GM23338 (cell line): Measurements from ENCODE around the gene MAMDC2.

Experiments
- CREB1 ChIP-seq: fragments of 250-450 bp; sonication (Bioruptor Pico); IDR thresholded peaks from 2 replicates; pipeline ENCODE4 v1.5.0; 2020; ENCODE audit warnings: low read depth, mild to moderate bottlenecking, moderate library complexity
- CTCF ChIP-seq, 2 experiments: fragments of 200-600 bp in 1 of 2; sonication (generic) in 1 of 2; conservative IDR thresholded peaks; 2 replicates each; pipeline versions ENCODE4 v1.5.1 to v1.6.1; 2016 to 2017; ENCODE audit warnings: antibody characterized with exemption in 2 of 2, low read depth in 2 of 2, mild to moderate bottlenecking in 2 of 2, moderate library complexity in 1 of 2
- ETS1 ChIP-seq: IDR thresholded peaks from 2 replicates; pipeline ENCODE4 v1.6.1; 2016; ENCODE audit warnings: antibody characterized with exemption
- EZH2 ChIP-seq: fragments of 200-600 bp; sonication (generic); IDR thresholded peaks from one replicate; pipeline ENCODE4 v1.8.0; 2017; ENCODE audit warnings: antibody characterized with exemption, mild to moderate bottlenecking, low read depth; ENCODE audit not compliant: unreplicated experiment
- EZH2phosphoT487 ChIP-seq: fragments of 200-600 bp; sonication (generic); IDR thresholded peaks from one replicate; pipeline ENCODE4 v1.8.1; 2018; ENCODE audit warnings: antibody characterized with exemption; ENCODE audit not compliant: unreplicated experiment
- JUNB ChIP-seq: IDR thresholded peaks from one replicate; pipeline ENCODE4 v1.6.1; 2016; ENCODE audit warnings: antibody characterized with exemption; ENCODE audit not compliant: unreplicated experiment
- POLR2AphosphoS5 ChIP-seq: IDR thresholded peaks from 2 replicates; pipeline ENCODE4 v1.6.1; 2016; ENCODE audit warnings: antibody characterized with exemption, low read depth
- REST ChIP-seq: IDR thresholded peaks from one replicate; pipeline ENCODE4 v1.6.1; 2018; ENCODE audit warnings: antibody characterized with exemption; ENCODE audit not compliant: unreplicated experiment
- STAT1 ChIP-seq: IDR thresholded peaks from one replicate; pipeline ENCODE4 v1.6.1; 2016; ENCODE audit warnings: antibody characterized with exemption; ENCODE audit not compliant: unreplicated experiment
- ZNF114 ChIP-seq: fragments of 250-450 bp; sonication (Bioruptor Pico); IDR thresholded peaks from 2 replicates; pipeline ENCODE4 v1.5.0; 2020; ENCODE audit warnings: mild to moderate bottlenecking, moderate library complexity
- ZNF331 ChIP-seq: fragments of 250-450 bp; sonication (Bioruptor Pico); IDR thresholded peaks from 2 replicates; pipeline ENCODE4 v1.5.0; 2020; ENCODE audit warnings: low read depth, mild to moderate bottlenecking, moderate library complexity

GRCh38 chr9:70127540-70128416, 84.1 kb downstream of the MAMDC2 start:
- no peak for TF ChIP-seq CTCF (conservative IDR thresholded peaks at IDR 0.05; ENCODE audit: low read depth in 2 of 2)
- no peak for TF ChIP-seq EZH2phosphoT487
- TF ChIP-seq EZH2: no peak
- TF ChIP-seq POLR2AphosphoS5: no peak
- no peak for TF ChIP-seq REST
- TF ChIP-seq JUNB: no peak
- TF ChIP-seq ZNF114: no peak
- TF ChIP-seq STAT1: no peak
- no peak for TF ChIP-seq ZNF331 (CRISPR knock-in tag)
- TF ChIP-seq CREB1 (CRISPR knock-in tag): no peak
- TF ChIP-seq ETS1: no peak
